SKM-1 treated with dmso at 0.1 percent for 144 hours (cell line): ENCODE data around the gene CCDC88A.

Experiments
- DNase-seq: peaks from one replicate; lab custom pipeline; 2025; ENCODE audit not compliant: unreplicated experiment; lab: John Stamatoyannopoulos, UW

Gene CCDC88A

GRCh38 chr2:55425431-55425831 is 5.8 kb upstream of the CCDC88A start:
- peak; percentile 46 for DNase-seq

- DNase-seq, result no peak
These were observed 3.4 kb upstream of the CCDC88A start for GRCh38 chr2:55422876-55423665.

- no peak for DNase-seq
These were observed 1.7 kb upstream of the CCDC88A start for GRCh38 chr2:55421326-55421725.

GRCh38 chr2:55420871-55421270 is 1.2 kb upstream of the CCDC88A start:
- DNase-seq, result no peak

- DNase-seq, result no peak
These were observed 726 bp upstream of the CCDC88A start for GRCh38 chr2:55420439-55420725.

- DNase-seq, result no peak
These were observed 400 bp downstream of the CCDC88A start for GRCh38 chr2:55419233-55419678.

GRCh38 chr2:55418512-55419232 is 984 bp downstream of the CCDC88A start:
- peak; percentile 40 for DNase-seq

GRCh38 chr2:55418072-55418471 is 1.6 kb downstream of the CCDC88A start:
- DNase-seq, result no peak

GRCh38 chr2:55416786-55417568 is 2.7 kb downstream of the CCDC88A start:
- DNase-seq, result peak; percentile 24

- no peak for DNase-seq
These were observed 4.4 kb downstream of the CCDC88A start for GRCh38 chr2:55415300-55415699.

GRCh38 chr2:55408918-55409868 is 10.5 kb downstream of the CCDC88A start:
- DNase-seq, result no peak

- no peak for DNase-seq
These were observed 11.4 kb downstream of the CCDC88A start for GRCh38 chr2:55408098-55408882.

GRCh38 chr2:55405116-55405515 is 14.5 kb downstream of the CCDC88A start:
- no peak for DNase-seq

- DNase-seq, result no peak
These were observed 16.2 kb downstream of the CCDC88A start for GRCh38 chr2:55403256-55403998.

- no peak for DNase-seq
These were observed 18.5 kb downstream of the CCDC88A start for GRCh38 chr2:55401124-55401523.

GRCh38 chr2:55400332-55400731 is 19.3 kb downstream of the CCDC88A start:
- no peak for DNase-seq

- DNase-seq, result no peak
These were observed 19.8 kb downstream of the CCDC88A start for GRCh38 chr2:55399815-55400214.

- no peak for DNase-seq
These were observed 23.7 kb downstream of the CCDC88A start for GRCh38 chr2:55395724-55396605.
